Sciatic nerve (tissue), 2 donors: ENCODE results near the gene CEACAM18. TPM values are rescaled to one million over a fixed set of nuclear protein-coding genes. Genes with fewer than 3 reads are reported as not detected.

ENCODE experiments used
- ATAC-seq: fragments of 200-7000 bp; cut with Tn5 transposase; one replicate; pipeline ENCODE4 v1.9.1; 2020; ENCODE audit warnings: mild to moderate bottlenecking, moderate library complexity
- DNase-seq: peaks from one replicate; pipeline ENCODE4 v3.0.0-alpha.2; 2020; ENCODE audit warnings: low spot score
- intact Hi-C: fragments of 100-400 bp; cut with DNase I; formaldehyde crosslinking; loops from one replicate; pipeline ENCODE4 v1.14.2; 2022
- total RNA-seq: library from RNA; stranded (reverse); fragmentation: NEBNext Ultra II Directional; extraction: Animal tissue kit (Norgen Biotek cat#: 25700); gene quantifications from one replicate; pipeline ENCODE4 v1.2.1, GENCODE V29; 2021
- donor health status: DM: no; HTN: no; CAD: no.
- donor health status: DM: no; HTN: no; CAD: no.

CEACAM18 gene
- total RNA-seq, 1 donor from 2014 or later = not detected

- DNase-seq (no peak), ATAC-seq (no peak)
- intact Hi-C loops = no loop called here
These were observed 36.6 kb downstream of the CEACAM18 start for GRCh38 chr19:51514866-51515481.

GRCh38 chr19:51520728-51521127, 42.4 kb downstream of the CEACAM18 start:
- DNase-seq (no peak), ATAC-seq (no peak)
- intact Hi-C loops = no loop called here

GRCh38 chr19:51521357-51521756, 43.0 kb downstream of the CEACAM18 start:
- DNase-seq = no peak
- intact Hi-C loops = no loop called here
- ATAC-seq = no peak

GRCh38 chr19:51521781-51522180, 43.4 kb downstream of the CEACAM18 start:
- intact Hi-C loops = no loop called here
- no peak for DNase-seq

GRCh38 chr19:51524666-51525264, 46.4 kb downstream of the CEACAM18 start:
- ATAC-seq = no peak
- DNase-seq = no peak
- intact Hi-C loops = no loop called here

More at GRCh38 chr19:51521781-51522180, 43.4 kb downstream of the CEACAM18 start:
- no peak for ATAC-seq

GRCh38 chr19:51525651-51526050, 47.3 kb downstream of the CEACAM18 start:
- intact Hi-C loops = no loop called here
- no peak for ATAC-seq

GRCh38 chr19:51529301-51529700, 51.0 kb downstream of the CEACAM18 start:
- intact Hi-C loops = no loop called here
- ATAC-seq = no peak
- no peak for DNase-seq

More at GRCh38 chr19:51525651-51526050, 47.3 kb downstream of the CEACAM18 start:
- DNase-seq = no peak

- ATAC-seq = no peak
These were observed 52.3 kb downstream of the CEACAM18 start for GRCh38 chr19:51530616-51531015.

GRCh38 chr19:51531349-51532315, 53.3 kb downstream of the CEACAM18 start, which contains the start of gene SIGLEC6:
TSS of gene SIGLEC6 (minus strand) at chr19:51531670. CDS start at chr19:51531648, 22 bp downstream.
- intact Hi-C loops = no loop called here
- ATAC-seq (peak; percentile 86), DNase-seq (peak; percentile 74)

More at GRCh38 chr19:51530616-51531015, 52.3 kb downstream of the CEACAM18 start:
- intact Hi-C loops = no loop called here
- no peak for DNase-seq

- DNase-seq (no peak), ATAC-seq (no peak)
- intact Hi-C loops = no loop called here
These were observed 57.2 kb downstream of the CEACAM18 start for GRCh38 chr19:51535535-51535934.

- intact Hi-C loops = no loop called here
- no peak for ATAC-seq
- DNase-seq = no peak
These were observed 61.6 kb downstream of the CEACAM18 start for GRCh38 chr19:51539821-51540366.

Other genes with a start within 250 kb of the CEACAM18 start
- gene SIGLECL1, start 227.5 kb upstream of the CEACAM18 start, total RNA-seq = not detected
- not detected for gene IGLON5, start 166.9 kb upstream of the CEACAM18 start, total RNA-seq
- 1.8 TPM for gene VSIG10L, start 136.4 kb upstream of the CEACAM18 start, total RNA-seq
- 65.0 TPM for gene ETFB, start 112.2 kb upstream of the CEACAM18 start, total RNA-seq
- gene CLDND2, start 109.5 kb upstream of the CEACAM18 start, total RNA-seq = 2.4 TPM
- gene NKG7, start 105.9 kb upstream of the CEACAM18 start, total RNA-seq = 8.9 TPM
- not detected for gene LIM2, start 90.6 kb upstream of the CEACAM18 start, total RNA-seq
- not detected for gene C19orf84, start 87.9 kb upstream of the CEACAM18 start, total RNA-seq
- gene SIGLEC10, start 60.9 kb upstream of the CEACAM18 start, total RNA-seq = 3.2 TPM
- 0.49 TPM for gene SIGLEC8, start 20.1 kb upstream of the CEACAM18 start, total RNA-seq
- gene SIGLEC12, start 23.3 kb downstream of the CEACAM18 start, total RNA-seq = not detected
- gene SIGLEC6, start 53.1 kb downstream of the CEACAM18 start, total RNA-seq = 2.4 TPM
- 17.9 TPM for gene ZNF175, start 92.7 kb downstream of the CEACAM18 start, total RNA-seq
- not detected for gene SIGLEC5, start 151.9 kb downstream of the CEACAM18 start, total RNA-seq
- gene SIGLEC14, start 168.3 kb downstream of the CEACAM18 start, total RNA-seq = 4.1 TPM
- 47.7 TPM for gene SPACA6, start 214.8 kb downstream of the CEACAM18 start, total RNA-seq
- gene HAS1, start 245.5 kb downstream of the CEACAM18 start, total RNA-seq = 0.58 TPM